ENCODE data around the gene YTHDC1.
"Not testable (repeated sequence)": the region's sequence is repeated elsewhere in the genome, so short reads cannot be mapped to it uniquely, and the experiment has no call there.

The YTHDC1 gene

GRCh38 chr4:68349649-68350360 lies at the start of gene YTHDC1:
Gene YTHDC1 (minus strand): TSS chr4:68350090. CDS start chr4:68349753, 337 bp downstream.
- peak; percentile 97 for DNase-seq

- DNase-seq: no peak
Measured at GRCh38 chr4:68399306-68399705, 49.4 kb upstream of the YTHDC1 start.

GRCh38 chr4:68396756-68397155 lies 46.9 kb upstream of the YTHDC1 start:
- no peak for DNase-seq

- DNase-seq: no peak
Measured at GRCh38 chr4:68391436-68391835, 41.5 kb upstream of the YTHDC1 start.

GRCh38 chr4:68390205-68390935 lies 40.5 kb upstream of the YTHDC1 start:
- DNase-seq: no peak

GRCh38 chr4:68389386-68389913 lies 39.6 kb upstream of the YTHDC1 start:
- DNase-seq: not testable (repeated sequence)

GRCh38 chr4:68388347-68388865 lies 38.5 kb upstream of the YTHDC1 start:
- DNase-seq: no peak

- no peak for DNase-seq
Measured at GRCh38 chr4:68385267-68385666, 35.4 kb upstream of the YTHDC1 start.

- DNase-seq: no peak
Measured at GRCh38 chr4:68383115-68383514, 33.2 kb upstream of the YTHDC1 start.

GRCh38 chr4:68378226-68378625 lies 28.3 kb upstream of the YTHDC1 start:
- DNase-seq: no peak

- peak; percentile 64 for DNase-seq
Measured at GRCh38 chr4:68375667-68376559, 26.0 kb upstream of the YTHDC1 start.

- DNase-seq: peak; percentile 17
Measured at GRCh38 chr4:68373513-68373912, 23.6 kb upstream of the YTHDC1 start.

- no peak for DNase-seq
Measured at GRCh38 chr4:68372588-68372987, 22.7 kb upstream of the YTHDC1 start.

GRCh38 chr4:68369142-68369805 lies 19.4 kb upstream of the YTHDC1 start:
- no peak for DNase-seq

GRCh38 chr4:68368691-68369131 lies 18.8 kb upstream of the YTHDC1 start:
- DNase-seq: peak; percentile 40

- DNase-seq: no peak
Measured at GRCh38 chr4:68367835-68368234, 17.9 kb upstream of the YTHDC1 start.

GRCh38 chr4:68366600-68366999 lies 16.7 kb upstream of the YTHDC1 start:
- no peak for DNase-seq

- DNase-seq: no peak
Measured at GRCh38 chr4:68365068-68365467, 15.2 kb upstream of the YTHDC1 start.

GRCh38 chr4:68361146-68361589 lies 11.3 kb upstream of the YTHDC1 start:
- DNase-seq: no peak

GRCh38 chr4:68360231-68360968 lies 10.5 kb upstream of the YTHDC1 start:
- DNase-seq: no peak

- DNase-seq: no peak
Measured at GRCh38 chr4:68359508-68359907, 9.6 kb upstream of the YTHDC1 start.

Data from suppressor macrophage treated with lipopolysaccharide for 4 hours (primary cell).